Transverse colon (tissue), 3 donors: Measurements from ENCODE around the gene DOCK9.

ENCODE experiments used
- EP300 ChIP-seq: sonication (generic); formaldehyde crosslinking; IDR thresholded peaks from one replicate; pipeline ENCODE4 v1.6.1; 2017; ENCODE audit warnings: antibody characterized with exemption, low read depth
- TF ChIP-seq, protein P1 (sequence below), 5 experiments: fragments of 200-600 bp in 3 of 5; fragments of 450-650 bp in 2 of 5; sonication (generic) in 3 of 5; IDR thresholded peaks; 1 replicate in 2 of 5; 2 replicates in 3 of 5; pipeline ENCODE4 v1.5.1; 2016 to 2017; ENCODE audit warnings: antibody characterized with exemption in 5 of 5, inconsistent platforms in 3 of 5, mild to moderate bottlenecking in 2 of 5, moderate library complexity in 1 of 5

DNA sequence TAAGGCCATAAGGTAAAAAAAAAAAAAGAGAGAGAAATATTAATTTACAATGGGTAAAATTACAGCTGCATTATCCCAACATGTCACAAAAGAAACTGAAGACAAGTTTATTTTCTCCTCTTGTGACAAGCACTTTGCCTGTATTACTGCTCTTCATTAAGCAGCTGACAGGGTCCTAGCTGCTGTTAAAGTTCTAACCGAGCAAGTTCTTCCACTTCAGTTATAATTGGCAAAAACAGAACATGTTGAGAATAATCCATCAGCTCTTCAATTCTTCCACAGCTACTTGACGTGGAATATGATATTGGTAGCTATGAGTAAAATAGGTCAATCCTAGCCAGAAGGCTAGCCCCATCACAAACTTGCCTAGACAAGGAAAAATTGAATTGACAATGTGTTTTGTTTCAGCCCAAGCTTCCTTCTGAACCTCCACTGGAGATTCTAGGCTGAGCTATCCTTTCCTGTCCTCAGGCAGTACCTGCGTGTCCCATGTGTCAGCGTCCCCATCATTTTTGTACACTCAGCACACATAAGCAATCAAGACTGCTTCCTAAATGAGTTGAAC lies 32.2 kb upstream of the DOCK9 start:
- TF ChIP-seq, protein P1, sequence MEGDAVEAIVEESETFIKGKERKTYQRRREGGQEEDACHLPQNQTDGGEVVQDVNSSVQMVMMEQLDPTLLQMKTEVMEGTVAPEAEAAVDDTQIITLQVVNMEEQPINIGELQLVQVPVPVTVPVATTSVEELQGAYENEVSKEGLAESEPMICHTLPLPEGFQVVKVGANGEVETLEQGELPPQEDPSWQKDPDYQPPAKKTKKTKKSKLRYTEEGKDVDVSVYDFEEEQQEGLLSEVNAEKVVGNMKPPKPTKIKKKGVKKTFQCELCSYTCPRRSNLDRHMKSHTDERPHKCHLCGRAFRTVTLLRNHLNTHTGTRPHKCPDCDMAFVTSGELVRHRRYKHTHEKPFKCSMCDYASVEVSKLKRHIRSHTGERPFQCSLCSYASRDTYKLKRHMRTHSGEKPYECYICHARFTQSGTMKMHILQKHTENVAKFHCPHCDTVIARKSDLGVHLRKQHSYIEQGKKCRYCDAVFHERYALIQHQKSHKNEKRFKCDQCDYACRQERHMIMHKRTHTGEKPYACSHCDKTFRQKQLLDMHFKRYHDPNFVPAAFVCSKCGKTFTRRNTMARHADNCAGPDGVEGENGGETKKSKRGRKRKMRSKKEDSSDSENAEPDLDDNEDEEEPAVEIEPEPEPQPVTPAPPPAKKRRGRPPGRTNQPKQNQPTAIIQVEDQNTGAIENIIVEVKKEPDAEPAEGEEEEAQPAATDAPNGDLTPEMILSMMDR (IDR thresholded peaks at IDR 0.05): no peak
- TF ChIP-seq EP300: no peak
